ENCODE measurements around the gene GALNS. TPM values are rescaled to one million over a fixed set of nuclear protein-coding genes. Genes with fewer than 3 reads are reported as not detected.

The GALNS gene
- total and polyA plus RNA-seq, 2 of the 13 experiments (the other 11 are each of a cell fraction or from before 2014, with no cell fraction given): 9.2 to 9.8 TPM

DNA sequence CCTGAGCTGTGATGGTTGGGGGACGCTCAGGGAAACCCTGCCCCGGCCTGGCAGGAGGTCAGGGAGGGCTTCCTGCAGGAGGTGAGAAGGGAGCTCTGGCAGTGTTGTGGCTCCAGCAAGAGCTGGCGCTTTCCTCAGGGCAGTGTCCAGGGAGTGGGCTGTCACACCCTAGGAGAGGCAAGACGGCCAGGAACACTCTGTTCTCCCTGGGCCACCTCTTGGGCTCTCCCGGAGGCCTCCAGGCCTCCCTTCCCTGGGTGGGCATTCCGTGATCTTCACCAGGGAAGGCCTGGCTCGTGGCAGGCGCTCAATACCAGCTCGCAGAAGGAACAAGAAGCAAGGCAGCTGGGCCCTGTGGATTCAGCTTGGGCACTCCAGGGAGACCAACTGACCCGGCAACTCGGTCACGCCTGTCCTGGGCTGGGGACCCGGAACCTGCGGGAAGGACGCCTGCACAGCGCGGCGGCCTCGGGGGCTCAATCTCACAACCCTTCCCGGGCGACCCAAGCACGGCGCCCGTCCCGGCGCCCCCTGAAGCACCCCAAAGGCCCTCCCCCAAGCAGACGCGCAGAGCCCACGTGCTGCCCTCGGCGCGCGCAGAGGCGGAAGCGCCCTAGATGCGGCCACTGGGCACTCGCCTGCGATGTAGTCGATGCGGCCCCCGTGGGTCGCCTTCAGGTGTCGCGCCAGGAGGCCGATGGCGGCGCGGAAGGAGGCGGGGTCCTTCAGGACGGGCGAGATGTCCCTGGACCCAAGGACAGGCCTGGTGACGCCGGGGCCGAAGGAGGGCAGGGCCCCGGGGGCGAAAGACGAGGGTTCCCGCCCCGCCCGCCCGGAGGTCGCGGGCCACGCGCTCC, 45.6 kb downstream of the GALNS start (continued):
- TF ChIP-seq, protein P1, sequence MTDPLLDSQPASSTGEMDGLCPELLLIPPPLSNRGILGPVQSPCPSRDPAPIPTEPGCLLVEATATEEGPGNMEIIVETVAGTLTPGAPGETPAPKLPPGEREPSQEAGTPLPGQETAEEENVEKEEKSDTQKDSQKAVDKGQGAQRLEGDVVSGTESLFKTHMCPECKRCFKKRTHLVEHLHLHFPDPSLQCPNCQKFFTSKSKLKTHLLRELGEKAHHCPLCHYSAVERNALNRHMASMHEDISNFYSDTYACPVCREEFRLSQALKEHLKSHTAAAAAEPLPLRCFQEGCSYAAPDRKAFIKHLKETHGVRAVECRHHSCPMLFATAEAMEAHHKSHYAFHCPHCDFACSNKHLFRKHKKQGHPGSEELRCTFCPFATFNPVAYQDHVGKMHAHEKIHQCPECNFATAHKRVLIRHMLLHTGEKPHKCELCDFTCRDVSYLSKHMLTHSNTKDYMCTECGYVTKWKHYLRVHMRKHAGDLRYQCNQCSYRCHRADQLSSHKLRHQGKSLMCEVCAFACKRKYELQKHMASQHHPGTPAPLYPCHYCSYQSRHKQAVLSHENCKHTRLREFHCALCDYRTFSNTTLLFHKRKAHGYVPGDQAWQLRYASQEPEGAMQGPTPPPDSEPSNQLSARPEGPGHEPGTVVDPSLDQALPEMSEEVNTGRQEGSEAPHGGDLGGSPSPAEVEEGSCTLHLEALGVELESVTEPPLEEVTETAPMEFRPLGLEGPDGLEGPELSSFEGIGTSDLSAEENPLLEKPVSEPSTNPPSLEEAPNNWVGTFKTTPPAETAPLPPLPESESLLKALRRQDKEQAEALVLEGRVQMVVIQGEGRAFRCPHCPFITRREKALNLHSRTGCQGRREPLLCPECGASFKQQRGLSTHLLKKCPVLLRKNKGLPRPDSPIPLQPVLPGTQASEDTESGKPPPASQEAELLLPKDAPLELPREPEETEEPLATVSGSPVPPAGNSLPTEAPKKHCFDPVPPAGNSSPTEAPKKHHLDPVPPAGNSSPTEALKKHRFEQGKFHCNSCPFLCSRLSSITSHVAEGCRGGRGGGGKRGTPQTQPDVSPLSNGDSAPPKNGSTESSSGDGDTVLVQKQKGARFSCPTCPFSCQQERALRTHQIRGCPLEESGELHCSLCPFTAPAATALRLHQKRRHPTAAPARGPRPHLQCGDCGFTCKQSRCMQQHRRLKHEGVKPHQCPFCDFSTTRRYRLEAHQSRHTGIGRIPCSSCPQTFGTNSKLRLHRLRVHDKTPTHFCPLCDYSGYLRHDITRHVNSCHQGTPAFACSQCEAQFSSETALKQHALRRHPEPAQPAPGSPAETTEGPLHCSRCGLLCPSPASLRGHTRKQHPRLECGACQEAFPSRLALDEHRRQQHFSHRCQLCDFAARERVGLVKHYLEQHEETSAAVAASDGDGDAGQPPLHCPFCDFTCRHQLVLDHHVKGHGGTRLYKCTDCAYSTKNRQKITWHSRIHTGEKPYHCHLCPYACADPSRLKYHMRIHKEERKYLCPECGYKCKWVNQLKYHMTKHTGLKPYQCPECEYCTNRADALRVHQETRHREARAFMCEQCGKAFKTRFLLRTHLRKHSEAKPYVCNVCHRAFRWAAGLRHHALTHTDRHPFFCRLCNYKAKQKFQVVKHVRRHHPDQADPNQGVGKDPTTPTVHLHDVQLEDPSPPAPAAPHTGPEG (CRISPR knock-in tag; IDR thresholded peaks at IDR 0.05): no peak
- no peak for TF ChIP-seq XRCC5 (optimal IDR thresholded peaks at IDR 0.05; ENCODE audit: low read length)
- TF ChIP-seq, protein P2, sequence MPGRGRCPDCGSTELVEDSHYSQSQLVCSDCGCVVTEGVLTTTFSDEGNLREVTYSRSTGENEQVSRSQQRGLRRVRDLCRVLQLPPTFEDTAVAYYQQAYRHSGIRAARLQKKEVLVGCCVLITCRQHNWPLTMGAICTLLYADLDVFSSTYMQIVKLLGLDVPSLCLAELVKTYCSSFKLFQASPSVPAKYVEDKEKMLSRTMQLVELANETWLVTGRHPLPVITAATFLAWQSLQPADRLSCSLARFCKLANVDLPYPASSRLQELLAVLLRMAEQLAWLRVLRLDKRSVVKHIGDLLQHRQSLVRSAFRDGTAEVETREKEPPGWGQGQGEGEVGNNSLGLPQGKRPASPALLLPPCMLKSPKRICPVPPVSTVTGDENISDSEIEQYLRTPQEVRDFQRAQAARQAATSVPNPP (CRISPR knock-in tag; IDR thresholded peaks at IDR 0.05): no peak
- no peak for TF ChIP-seq TRIM24 (CRISPR knock-in tag; IDR thresholded peaks at IDR 0.05)
- peak; percentile 71 for TF ChIP-seq ZNF30 (CRISPR knock-in tag; IDR thresholded peaks at IDR 0.05)
- TF ChIP-seq ZSCAN25 (CRISPR knock-in tag; IDR thresholded peaks at IDR 0.05): no peak
- TF ChIP-seq GFI1 (CRISPR knock-in tag; IDR thresholded peaks at IDR 0.05; ENCODE audit: borderline replicate concordance): peak; percentile 86; the same call in 1 of the 2 replicates
- TF ChIP-seq ZNF33B (CRISPR knock-in tag; IDR thresholded peaks at IDR 0.05): no peak
- peak; percentile 47; the same call in 1 of the 2 replicates for TF ChIP-seq KDM3A (CRISPR knock-in tag; IDR thresholded peaks at IDR 0.05; ENCODE audit: low read depth)
- TF ChIP-seq ZNF317 (CRISPR knock-in tag; IDR thresholded peaks at IDR 0.05): peak; percentile 43; the same call in 1 of the 2 replicates
- TF ChIP-seq ZNF75D (CRISPR knock-in tag; IDR thresholded peaks at IDR 0.05; ENCODE audit: borderline replicate concordance): 0 out of 2 replicates have a peak, but pooled peaks have one; percentile 86
- TF ChIP-seq MAZ (IDR thresholded peaks at IDR 0.05; ENCODE audit: borderline replicate concordance, low read depth, low read length): no peak
- TF ChIP-seq MAZ (CRISPR knock-in tag; IDR thresholded peaks at IDR 0.05; ENCODE audit: low read depth): no peak
- no peak for TF ChIP-seq NR2F6 (IDR thresholded peaks at IDR 0.05)
- no peak for TF ChIP-seq NR2F6 (CRISPR knock-in tag; IDR thresholded peaks at IDR 0.05)
- TF ChIP-seq TCF12 (IDR thresholded peaks at IDR 0.05): no peak
- TF ChIP-seq TCF12 (CRISPR knock-in tag; IDR thresholded peaks at IDR 0.05): no peak
- TF ChIP-seq ZNF850 (CRISPR knock-in tag; conservative IDR thresholded peaks at IDR 0.05): no peak
- TF ChIP-seq CCAR2 (optimal IDR thresholded peaks at IDR 0.05; ENCODE audit: low read depth, low read length): no peak
- TF ChIP-seq MED8 (CRISPR knock-in tag; IDR thresholded peaks at IDR 0.05; ENCODE audit: insufficient replicate concordance): peak; percentile 90
- TF ChIP-seq ZIK1 (CRISPR knock-in tag; IDR thresholded peaks at IDR 0.05; ENCODE audit: borderline replicate concordance, low read depth): no peak
- TF ChIP-seq HNF4A (CRISPR knock-in tag; IDR thresholded peaks at IDR 0.05): peak; percentile 19; the same call in 1 of the 2 replicates
- no peak for TF ChIP-seq MAF1 (CRISPR knock-in tag; IDR thresholded peaks at IDR 0.05; ENCODE audit: borderline replicate concordance)
